ENCODE measurements around the gene LAMC2.

Gene LAMC2

DNA sequence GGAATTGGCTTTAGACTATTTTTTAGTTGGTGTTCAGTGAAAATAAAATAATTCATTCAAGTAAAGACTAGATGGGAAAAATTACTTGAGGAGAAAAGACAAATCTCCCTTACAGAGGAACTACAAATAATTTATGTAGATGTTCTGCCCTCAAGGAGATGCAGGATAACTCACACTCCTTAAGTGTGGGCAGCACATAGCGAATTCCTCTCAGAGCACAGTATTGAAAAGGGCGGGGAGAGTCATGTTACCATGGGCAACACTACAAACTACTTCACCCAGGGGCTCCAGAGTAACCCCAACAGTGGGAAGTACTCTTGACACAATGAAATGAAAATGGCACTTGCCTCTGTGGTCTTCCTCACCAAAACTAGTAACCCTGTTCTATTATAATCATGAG lies 20.6 kb upstream of the LAMC2 start:
- no peak overlapping the region for H3K4me3 ChIP-seq (ENCODE audit: low read depth, low read length)
- no peak for TF ChIP-seq CTCF (IDR thresholded peaks at IDR 0.05; ENCODE audit: low read depth, low read length, missing control alignments)

DNA sequence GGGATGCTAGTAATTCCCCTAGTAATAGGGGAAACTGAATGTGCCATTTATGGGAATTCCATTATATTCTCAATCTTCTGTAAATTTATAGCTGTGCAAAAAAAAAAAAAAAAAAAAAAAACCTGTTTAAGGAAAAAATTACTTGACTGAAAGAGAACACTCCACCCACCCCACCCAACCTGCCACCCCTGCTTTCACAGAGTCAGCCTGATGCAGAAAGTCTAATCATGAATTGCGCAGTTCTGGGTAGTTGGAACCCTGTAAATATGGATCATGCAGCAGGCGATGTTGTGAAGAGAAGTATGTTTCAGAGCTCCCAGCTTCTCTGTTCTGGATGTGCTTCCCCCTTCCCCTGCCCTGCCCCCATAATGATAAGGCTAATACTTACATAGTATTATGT lies 19.6 kb upstream of the LAMC2 start:
- H3K4me3 ChIP-seq (ENCODE audit: low read depth, low read length), result no peak overlapping the region
- DNase-seq (ENCODE audit: low read depth), result no peak
- TF ChIP-seq CTCF (IDR thresholded peaks at IDR 0.05; ENCODE audit: low read depth, low read length, missing control alignments), result no peak

More for the DNA sequence above, 20.6 kb upstream of the LAMC2 start:
- no peak for DNase-seq (ENCODE audit: low read depth)

GRCh38 chr1:183167676-183168075 lies 18.4 kb upstream of the LAMC2 start:
- no peak for TF ChIP-seq CTCF (IDR thresholded peaks at IDR 0.05; ENCODE audit: low read depth, low read length, missing control alignments)
- H3K4me3 ChIP-seq (ENCODE audit: low read depth, low read length), result no peak overlapping the region
- DNase-seq (ENCODE audit: low read depth), result no peak

GRCh38 chr1:183168308-183168707 lies 17.8 kb upstream of the LAMC2 start:
- DNase-seq (ENCODE audit: low read depth), result no peak
- no peak for TF ChIP-seq CTCF (IDR thresholded peaks at IDR 0.05; ENCODE audit: low read depth, low read length, missing control alignments)

GRCh38 chr1:183173828-183174227 lies 12.2 kb upstream of the LAMC2 start:
- no peak for TF ChIP-seq CTCF (IDR thresholded peaks at IDR 0.05; ENCODE audit: low read depth, low read length, missing control alignments)
- no peak for DNase-seq (ENCODE audit: low read depth)
- no peak overlapping the region for H3K4me3 ChIP-seq (ENCODE audit: low read depth, low read length)

More at GRCh38 chr1:183168308-183168707, 17.8 kb upstream of the LAMC2 start:
- H3K4me3 ChIP-seq (ENCODE audit: low read depth, low read length), result no peak overlapping the region

DNA sequence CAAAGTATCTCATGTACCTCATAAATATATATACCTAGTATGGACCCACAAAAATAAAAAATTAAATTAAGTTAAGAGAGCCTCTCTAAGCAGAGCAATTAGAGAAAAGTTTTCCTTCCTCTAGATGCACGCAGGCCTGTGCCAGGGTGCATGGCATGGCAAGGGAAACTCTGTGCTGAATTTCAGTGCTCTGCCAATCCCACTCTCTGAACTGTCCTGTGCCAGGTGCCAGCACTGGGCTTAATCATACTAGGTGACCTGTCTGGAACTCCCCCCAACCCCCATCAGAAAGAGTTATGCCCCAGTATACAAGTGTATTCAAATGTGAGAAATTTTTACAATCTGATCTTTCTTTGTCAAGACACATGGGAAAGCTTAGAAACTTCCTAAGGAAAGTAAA lies 10.4 kb upstream of the LAMC2 start:
- no peak overlapping the region for H3K4me3 ChIP-seq (ENCODE audit: low read depth, low read length)
- no peak for TF ChIP-seq CTCF (IDR thresholded peaks at IDR 0.05; ENCODE audit: low read depth, low read length, missing control alignments)
- DNase-seq (ENCODE audit: low read depth), result no peak

DNA sequence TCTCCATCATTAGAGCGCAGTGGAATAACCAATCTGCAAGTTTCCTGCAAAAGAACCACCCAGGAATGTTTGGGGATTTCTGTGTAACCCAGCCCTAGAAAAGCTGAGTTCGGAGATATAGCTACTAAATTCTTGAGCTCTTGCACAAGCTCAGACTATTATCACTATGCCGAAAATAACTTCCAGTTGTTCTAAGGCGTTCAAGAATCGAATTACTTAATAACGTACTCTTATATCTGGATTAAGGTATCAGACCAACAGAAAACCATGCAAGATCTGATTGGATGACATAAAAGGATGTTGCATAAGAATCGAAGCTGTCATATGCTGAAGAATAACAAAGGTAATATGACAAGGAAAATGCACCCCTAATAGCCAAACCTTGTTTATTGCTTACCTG lies 7.5 kb upstream of the LAMC2 start:
- no peak for TF ChIP-seq CTCF (IDR thresholded peaks at IDR 0.05; ENCODE audit: low read depth, low read length, missing control alignments)
- DNase-seq (ENCODE audit: low read depth), result no peak

More for the DNA sequence above, 7.5 kb upstream of the LAMC2 start:
- no peak overlapping the region for H3K4me3 ChIP-seq (ENCODE audit: low read depth, low read length)
